ENCODE data around the gene TCF25.

TCF25 gene

DNA sequence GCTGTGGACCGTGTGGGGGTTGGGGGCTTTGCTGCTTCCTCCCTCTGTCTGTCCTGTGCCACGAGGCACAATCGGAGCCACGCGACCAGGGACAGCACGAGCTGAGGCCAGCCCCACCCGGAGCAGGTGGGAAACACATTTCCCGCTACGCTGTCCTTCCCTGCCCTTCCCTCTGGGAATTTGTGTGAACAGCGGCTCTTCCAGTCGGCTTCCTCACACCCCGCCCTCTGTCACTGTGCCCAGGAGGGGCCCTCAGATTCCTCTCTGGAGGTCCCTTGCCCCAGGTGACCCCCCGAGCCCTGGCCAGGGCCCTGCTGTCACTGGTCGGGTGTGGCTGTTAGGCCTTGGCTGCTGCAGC is 25.5 kb upstream of the TCF25 start:
- no peak overlapping the region for H3K4me3 ChIP-seq (ENCODE audit: low read depth in 1 of 2, low read length in 2 of 2)
- no peak overlapping the region for H3K9ac ChIP-seq (ENCODE audit: low read length)
- no peaks in the 10 kb centered on the region for H3K27me3 ChIP-seq (ENCODE audit: control insufficient read depth in 1 of 2, insufficient read depth in 2 of 2, low read length in 2 of 2)
- no peaks in the 10 kb centered on the region for H3K9me3 ChIP-seq (ENCODE audit: low read length)
- H3K36me3 ChIP-seq (ENCODE audit: insufficient read depth, low read length): no peaks in the 10 kb centered on the region
- no peaks in the 10 kb centered on the region for H3K4me1 ChIP-seq (ENCODE audit: insufficient read depth, low read length)
- H3K27ac ChIP-seq (ENCODE audit: low read depth, low read length): no peak overlapping the region

DNA sequence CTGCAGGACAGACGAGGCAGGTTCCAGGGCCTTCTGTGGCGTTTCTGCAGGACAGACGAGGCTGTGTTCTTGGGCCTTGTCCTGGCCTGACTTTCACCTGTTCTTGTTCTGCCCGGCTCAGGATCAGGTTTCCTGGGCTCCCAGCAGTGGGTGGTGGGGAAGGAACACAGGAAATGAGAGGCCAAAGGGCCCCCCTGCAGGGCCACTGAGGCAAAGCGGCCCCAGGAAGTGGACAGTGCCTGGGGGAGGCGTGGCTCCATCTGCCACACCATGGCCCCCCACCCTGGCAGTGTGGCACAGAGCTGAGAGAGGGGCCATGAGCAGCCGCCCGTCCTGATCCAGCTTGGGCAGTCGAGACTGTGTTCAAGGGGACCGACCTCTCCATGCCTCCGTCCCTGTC is 24.4 kb upstream of the TCF25 start:
- Histone ChIP-seq H3K4me1 (ENCODE audit: insufficient read depth, low read length) (no peaks in the 10 kb centered on the region), H3K9ac (ENCODE audit: low read length) (no peak overlapping the region), H3K9me3 (ENCODE audit: low read length) (no peaks in the 10 kb centered on the region), H3K27me3 (ENCODE audit: control insufficient read depth in 1 of 2, insufficient read depth in 2 of 2, low read length in 2 of 2) (no peaks in the 10 kb centered on the region), H3K27ac (ENCODE audit: low read depth, low read length) (no peak overlapping the region), H3K36me3 (ENCODE audit: insufficient read depth, low read length) (no peaks in the 10 kb centered on the region), H3K4me3 (ENCODE audit: low read depth in 1 of 2, low read length in 2 of 2) (no peak overlapping the region)

DNA sequence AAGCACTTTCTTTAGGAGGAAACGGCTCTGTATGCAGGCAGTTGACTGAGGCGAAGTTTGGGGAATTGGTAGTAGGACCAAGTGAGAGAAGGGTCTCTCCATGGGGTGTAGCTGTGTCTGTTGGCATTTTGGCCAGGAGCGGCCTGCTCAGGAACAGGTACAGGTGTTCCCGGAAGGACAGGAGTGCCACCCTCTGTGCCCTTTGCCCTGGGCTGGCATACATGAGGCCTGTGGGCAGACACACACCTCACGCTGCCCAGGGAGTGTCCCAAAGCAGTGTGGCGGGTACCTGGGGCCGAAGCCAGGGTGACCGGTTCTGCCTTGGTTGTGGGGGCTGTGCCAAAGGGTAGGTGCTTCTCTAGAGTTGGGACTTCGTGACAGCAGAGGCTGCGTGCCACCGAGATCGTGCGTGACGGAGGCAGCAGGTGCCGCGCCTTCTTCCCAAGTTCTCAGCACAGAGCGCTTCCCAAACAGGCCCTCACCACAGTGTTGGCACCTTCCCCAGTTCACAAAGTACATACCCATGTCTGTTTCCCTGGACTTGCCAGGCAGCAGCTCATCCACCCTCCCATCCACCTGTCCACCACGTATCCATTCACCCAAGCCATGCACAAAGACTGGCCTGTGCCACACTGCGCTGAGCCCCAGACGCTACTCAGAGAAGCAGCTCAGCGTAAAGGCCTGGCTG is 19.9 kb upstream of the TCF25 start:
- Histone ChIP-seq H3K4me3 (ENCODE audit: low read depth in 1 of 2, low read length in 2 of 2) (no peak overlapping the region), H3K9ac (ENCODE audit: low read length) (no peak overlapping the region), H3K36me3 (ENCODE audit: insufficient read depth, low read length) (no peaks in the 10 kb centered on the region), H3K9me3 (ENCODE audit: low read length) (no peaks in the 10 kb centered on the region), H3K27ac (ENCODE audit: low read depth, low read length) (no peak overlapping the region), H3K27me3 (ENCODE audit: control insufficient read depth in 1 of 2, insufficient read depth in 2 of 2, low read length in 2 of 2) (no peaks in the 10 kb centered on the region), H3K4me1 (ENCODE audit: insufficient read depth, low read length) (no peaks in the 10 kb centered on the region)

DNA sequence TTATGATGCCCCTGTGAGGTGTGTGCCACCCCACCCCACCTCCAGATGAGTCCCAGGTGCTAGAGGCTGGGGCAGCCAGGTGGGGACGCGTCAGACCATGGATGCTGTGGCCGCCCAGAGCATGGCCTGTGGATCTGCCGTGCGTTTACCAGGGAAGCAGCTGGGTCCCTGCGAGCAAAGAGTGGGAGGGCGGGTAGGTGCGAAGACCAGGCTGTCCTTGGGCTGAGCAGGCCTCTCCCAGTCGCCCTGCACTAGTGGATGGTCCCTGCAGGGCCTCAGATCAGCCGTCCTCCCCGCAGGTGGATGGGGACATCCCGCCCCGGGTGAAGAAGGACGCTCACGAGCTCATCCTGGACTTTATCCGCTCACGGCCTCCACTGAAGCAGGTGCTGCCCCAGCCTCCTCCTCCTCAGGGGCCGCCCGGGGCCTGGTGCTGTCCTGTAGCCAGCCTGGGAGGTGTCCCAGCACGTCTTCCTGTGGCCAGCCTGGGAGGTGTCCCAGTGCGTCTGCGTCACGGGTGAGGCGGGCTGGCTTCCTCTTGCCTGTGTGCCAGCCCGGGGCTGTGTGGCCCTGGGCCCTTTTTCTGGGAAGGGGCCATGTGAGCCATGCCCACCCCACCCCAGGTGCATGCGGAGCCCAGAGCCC is 18.0 kb upstream of the TCF25 start:
- Histone ChIP-seq H3K27ac (ENCODE audit: low read depth, low read length) (no peak overlapping the region), H3K4me3 (ENCODE audit: low read depth in 1 of 2, low read length in 2 of 2) (no peak overlapping the region), H3K36me3 (ENCODE audit: insufficient read depth, low read length) (no peaks in the 10 kb centered on the region), H3K9ac (ENCODE audit: low read length) (no peak overlapping the region), H3K9me3 (ENCODE audit: low read length) (no peaks in the 10 kb centered on the region), H3K27me3 (ENCODE audit: control insufficient read depth in 1 of 2, insufficient read depth in 2 of 2, low read length in 2 of 2) (peaks cover 0 to 2% of the 10 kb centered on the region in 2 donors), H3K4me1 (ENCODE audit: insufficient read depth, low read length) (no peaks in the 10 kb centered on the region)

DNA sequence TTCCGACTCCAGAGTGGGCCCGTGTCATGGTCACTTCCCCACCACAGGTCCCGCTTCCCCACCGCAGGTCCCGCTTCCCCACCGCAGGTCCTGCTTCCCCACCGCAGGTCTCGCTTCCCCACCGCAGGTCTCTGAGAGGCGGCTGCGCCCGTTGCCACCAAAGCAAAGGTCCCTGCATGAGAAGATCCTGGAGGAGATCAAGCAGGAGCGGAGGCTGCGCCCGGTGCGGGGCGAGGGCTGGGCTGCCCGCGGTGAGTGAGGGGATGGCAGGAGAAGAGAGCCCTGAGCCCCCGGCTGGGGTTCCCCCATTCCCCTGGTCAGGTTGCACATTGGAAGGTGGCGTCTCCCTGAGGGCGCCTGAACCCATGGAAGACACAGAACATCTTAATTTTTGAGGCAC is 17.4 kb upstream of the TCF25 start:
- H3K9ac ChIP-seq (ENCODE audit: low read length): no peak overlapping the region
- no peaks in the 10 kb centered on the region for H3K9me3 ChIP-seq (ENCODE audit: low read length)
- no peaks in the 10 kb centered on the region for H3K36me3 ChIP-seq (ENCODE audit: insufficient read depth, low read length)
- peaks cover 0 to 4% of the 10 kb centered on the region in 2 donors for H3K27me3 ChIP-seq (ENCODE audit: control insufficient read depth in 1 of 2, insufficient read depth in 2 of 2, low read length in 2 of 2)
- no peaks in the 10 kb centered on the region for H3K4me1 ChIP-seq (ENCODE audit: insufficient read depth, low read length)
- H3K4me3 ChIP-seq (ENCODE audit: low read depth in 1 of 2, low read length in 2 of 2): no peak overlapping the region
- no peak overlapping the region for H3K27ac ChIP-seq (ENCODE audit: low read depth, low read length)

DNA sequence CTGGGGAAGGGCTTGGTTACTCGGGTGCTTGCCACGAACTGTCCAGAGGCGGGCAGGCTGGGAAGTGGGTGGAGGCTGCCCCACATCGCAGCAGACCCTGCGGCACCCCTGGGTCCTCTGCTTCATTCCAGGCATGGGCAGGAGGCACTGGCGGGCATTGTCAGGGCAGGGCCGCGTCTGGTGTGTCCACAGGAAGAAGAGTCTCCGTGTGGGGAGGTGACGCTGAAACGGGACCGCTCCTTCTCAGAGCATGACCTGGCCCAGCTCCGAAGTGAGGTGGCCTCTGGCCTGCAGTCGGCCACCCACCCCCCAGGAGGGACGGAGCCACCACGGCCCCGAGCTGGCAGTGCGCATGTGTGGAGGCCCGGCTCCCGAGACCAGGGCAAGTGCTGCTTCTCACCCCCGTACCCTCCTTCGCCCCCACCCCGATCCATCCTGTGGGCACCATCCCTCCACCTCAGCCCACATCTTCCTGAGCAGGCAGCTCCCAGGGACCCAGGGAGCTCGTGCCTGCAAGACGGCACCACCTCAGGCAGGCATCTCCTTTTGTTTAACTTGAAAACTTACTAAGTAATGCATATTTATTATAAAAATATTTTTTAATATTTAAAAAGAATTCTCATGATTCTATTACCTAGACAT is 14.3 kb upstream of the TCF25 start:
- Histone ChIP-seq H3K27ac (ENCODE audit: low read depth, low read length) (no peak overlapping the region), H3K36me3 (ENCODE audit: insufficient read depth, low read length) (no peaks in the 10 kb centered on the region), H3K27me3 (ENCODE audit: control insufficient read depth in 1 of 2, insufficient read depth in 2 of 2, low read length in 2 of 2) (peaks cover 0 to 4% of the 10 kb centered on the region in 2 donors), H3K4me3 (ENCODE audit: low read depth in 1 of 2, low read length in 2 of 2) (no peak overlapping the region), H3K4me1 (ENCODE audit: insufficient read depth, low read length) (no peaks in the 10 kb centered on the region), H3K9me3 (ENCODE audit: low read length) (no peaks in the 10 kb centered on the region), H3K9ac (ENCODE audit: low read length) (no peak overlapping the region)

DNA sequence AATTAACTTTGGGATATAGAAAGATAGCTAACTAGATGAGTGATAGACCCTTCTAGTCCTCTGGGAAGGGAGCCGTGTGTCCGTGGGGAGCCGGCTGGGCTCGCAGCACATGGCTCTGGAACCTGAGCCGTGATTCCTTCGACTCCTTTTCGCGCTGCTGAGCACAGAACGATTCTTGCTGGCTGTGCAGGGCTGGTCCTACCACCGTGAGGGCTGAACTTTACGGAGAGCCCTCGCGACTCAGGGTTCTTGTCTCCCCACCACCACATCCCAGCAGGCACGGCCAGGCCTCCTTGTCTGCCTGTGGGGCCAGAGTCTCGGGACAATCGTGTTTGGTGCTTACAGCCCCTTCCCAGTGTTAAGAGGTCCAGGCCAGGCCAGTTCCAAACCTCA is 13.8 kb upstream of the TCF25 start:
- H3K4me1 ChIP-seq (ENCODE audit: insufficient read depth, low read length): no peaks in the 10 kb centered on the region
- no peaks in the 10 kb centered on the region for H3K9me3 ChIP-seq (ENCODE audit: low read length)
- no peak overlapping the region for H3K9ac ChIP-seq (ENCODE audit: low read length)
- H3K36me3 ChIP-seq (ENCODE audit: insufficient read depth, low read length): no peaks in the 10 kb centered on the region
- H3K4me3 ChIP-seq (ENCODE audit: low read depth in 1 of 2, low read length in 2 of 2): no peak overlapping the region
- H3K27me3 ChIP-seq (ENCODE audit: control insufficient read depth in 1 of 2, insufficient read depth in 2 of 2, low read length in 2 of 2): peaks cover 0 to 4% of the 10 kb centered on the region in 2 donors
- no peak overlapping the region for H3K27ac ChIP-seq (ENCODE audit: low read depth, low read length)

DNA sequence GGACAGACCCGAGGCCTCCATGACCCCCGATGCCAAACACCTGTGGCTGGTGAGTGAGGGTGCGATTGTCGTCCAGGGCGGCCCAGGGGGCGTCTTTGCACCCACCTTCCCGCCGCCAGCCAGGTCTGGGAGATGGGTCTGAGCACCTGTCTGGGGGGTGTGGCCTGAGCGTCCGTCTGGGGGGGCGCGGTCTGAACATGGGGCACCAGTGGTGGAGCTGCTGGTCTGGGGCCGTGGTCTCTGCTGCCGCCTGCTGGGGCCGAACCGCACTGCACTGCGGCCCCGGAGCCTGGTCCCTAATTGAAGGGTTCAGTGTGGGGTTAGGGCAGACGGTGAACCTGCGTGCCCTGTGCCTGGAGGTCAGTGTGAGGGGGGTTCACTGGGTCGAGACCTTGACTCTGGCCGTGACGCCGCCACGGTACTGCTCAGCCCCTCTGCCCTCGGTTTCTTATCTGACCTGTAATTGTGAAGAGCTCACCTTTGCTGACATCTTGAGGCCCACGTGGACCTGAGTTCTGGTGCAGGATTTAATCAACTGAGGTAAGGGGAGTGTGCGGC is 12.6 kb upstream of the TCF25 start:
- Histone ChIP-seq H3K9ac (ENCODE audit: low read length) (no peak overlapping the region), H3K4me1 (ENCODE audit: insufficient read depth, low read length) (no peaks in the 10 kb centered on the region), H3K27me3 (ENCODE audit: control insufficient read depth in 1 of 2, insufficient read depth in 2 of 2, low read length in 2 of 2) (peaks cover 0 to 4% of the 10 kb centered on the region in 2 donors), H3K36me3 (ENCODE audit: insufficient read depth, low read length) (no peaks in the 10 kb centered on the region), H3K27ac (ENCODE audit: low read depth, low read length) (no peak overlapping the region), H3K9me3 (ENCODE audit: low read length) (no peaks in the 10 kb centered on the region), H3K4me3 (ENCODE audit: low read depth in 1 of 2, low read length in 2 of 2) (no peak overlapping the region)

DNA sequence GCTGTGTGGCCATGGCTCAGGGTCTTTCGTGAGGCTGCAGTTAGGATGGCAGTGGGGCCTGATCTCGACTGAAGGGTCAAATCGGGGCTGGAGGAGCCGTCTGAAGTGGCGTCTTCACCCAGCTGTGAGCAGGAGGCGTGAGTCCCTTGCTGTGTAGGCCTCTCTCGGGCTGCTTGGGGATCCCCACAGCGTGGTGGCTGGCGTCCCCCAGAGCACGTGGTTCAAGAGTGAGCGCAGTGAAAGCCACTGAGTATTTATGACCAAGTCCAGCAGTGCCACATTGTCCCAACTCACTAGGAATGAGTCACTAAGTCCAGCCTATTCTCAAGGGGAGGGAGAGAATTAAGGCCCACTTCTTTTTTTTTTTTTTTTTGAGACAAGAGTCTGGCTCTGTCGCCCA is 11.7 kb upstream of the TCF25 start:
- Histone ChIP-seq H3K36me3 (ENCODE audit: insufficient read depth, low read length) (no peaks in the 10 kb centered on the region), H3K27ac (ENCODE audit: low read depth, low read length) (no peak overlapping the region), H3K9me3 (ENCODE audit: low read length) (no peaks in the 10 kb centered on the region), H3K27me3 (ENCODE audit: control insufficient read depth in 1 of 2, insufficient read depth in 2 of 2, low read length in 2 of 2) (peaks cover 0 to 4% of the 10 kb centered on the region in 2 donors), H3K9ac (ENCODE audit: low read length) (no peak overlapping the region), H3K4me1 (ENCODE audit: insufficient read depth, low read length) (no peaks in the 10 kb centered on the region), H3K4me3 (ENCODE audit: low read depth in 1 of 2, low read length in 2 of 2) (no peak overlapping the region)

DNA sequence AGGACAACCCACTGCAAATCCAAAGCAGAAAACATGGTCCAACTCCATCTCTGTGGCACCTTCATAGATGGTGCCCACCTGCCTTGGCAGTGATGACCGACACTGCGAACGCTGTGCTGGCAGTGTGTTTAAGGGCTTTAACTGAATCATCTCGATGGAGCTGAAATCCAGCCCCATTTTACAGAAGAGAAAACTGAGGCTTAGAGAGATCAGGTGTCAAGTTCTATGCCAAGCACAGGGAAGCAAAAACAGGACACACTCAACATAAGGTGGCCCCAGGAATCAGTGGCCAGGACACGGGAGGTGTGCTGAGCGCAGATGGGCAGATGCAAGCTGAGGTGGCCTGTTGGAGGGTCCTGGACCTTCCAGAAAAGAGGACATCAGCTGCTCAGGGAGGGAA is 10.7 kb upstream of the TCF25 start:
- no peak overlapping the region for H3K4me3 ChIP-seq (ENCODE audit: low read depth in 1 of 2, low read length in 2 of 2)
- H3K36me3 ChIP-seq (ENCODE audit: insufficient read depth, low read length): no peaks in the 10 kb centered on the region
- H3K9me3 ChIP-seq (ENCODE audit: low read length): no peaks in the 10 kb centered on the region
- H3K27ac ChIP-seq (ENCODE audit: low read depth, low read length): no peak overlapping the region
- H3K9ac ChIP-seq (ENCODE audit: low read length): no peak overlapping the region
- H3K27me3 ChIP-seq (ENCODE audit: control insufficient read depth in 1 of 2, insufficient read depth in 2 of 2, low read length in 2 of 2): peaks cover 0 to 4% of the 10 kb centered on the region in 2 donors
- H3K4me1 ChIP-seq (ENCODE audit: insufficient read depth, low read length): no peaks in the 10 kb centered on the region

DNA sequence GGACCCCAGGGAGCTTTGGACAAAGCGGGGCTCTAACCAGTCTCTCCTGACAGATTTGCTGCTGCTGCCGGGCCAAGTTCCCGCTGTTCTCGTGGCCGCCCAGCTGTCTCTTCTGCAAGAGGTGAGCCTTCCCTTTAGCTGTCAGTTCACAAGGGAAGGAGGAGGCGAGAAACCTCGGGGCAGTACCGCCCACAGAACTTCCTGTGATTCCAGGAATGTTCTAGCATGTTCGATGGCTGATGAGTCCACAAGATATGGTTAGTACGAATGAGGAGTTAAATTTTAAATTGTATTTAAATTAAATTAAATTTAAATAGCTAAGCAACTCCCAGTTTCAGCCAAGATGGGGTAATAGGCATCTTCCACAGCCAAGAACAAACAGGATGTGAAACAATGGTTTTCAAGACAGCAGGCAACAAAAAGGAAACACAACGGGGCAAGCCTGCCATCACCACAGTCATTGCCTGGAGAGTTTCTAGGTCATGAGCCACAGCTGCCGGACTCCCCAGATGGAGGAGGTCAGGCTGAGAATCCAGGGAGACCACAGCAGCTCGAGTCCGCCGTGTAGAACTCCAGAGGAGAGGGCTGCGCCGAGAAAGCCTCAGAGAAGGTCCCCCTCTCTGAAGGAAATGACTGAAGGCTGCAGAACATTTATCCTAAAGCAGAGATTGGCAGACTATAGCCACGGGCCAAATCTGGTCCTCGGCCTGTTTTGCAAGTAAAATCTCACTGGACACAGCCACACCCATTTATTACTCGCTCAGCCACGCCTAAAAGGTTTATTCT is 9.5 kb upstream of the TCF25 start:
- H3K27ac ChIP-seq (ENCODE audit: low read depth, low read length): no peak overlapping the region
- H3K9me3 ChIP-seq (ENCODE audit: low read length): no peaks in the 10 kb centered on the region
- H3K4me3 ChIP-seq (ENCODE audit: low read depth in 1 of 2, low read length in 2 of 2): no peak overlapping the region

More for the DNA sequence above, 9.5 kb upstream of the TCF25 start:
- Histone ChIP-seq H3K27me3 (ENCODE audit: control insufficient read depth in 1 of 2, insufficient read depth in 2 of 2, low read length in 2 of 2) (peaks cover 0 to 4% of the 10 kb centered on the region in 2 donors), H3K36me3 (ENCODE audit: insufficient read depth, low read length) (no peaks in the 10 kb centered on the region), H3K4me1 (ENCODE audit: insufficient read depth, low read length) (no peaks in the 10 kb centered on the region), H3K9ac (ENCODE audit: low read length) (no peak overlapping the region)

All from muscle layer of colon (tissue), 2 donors.